HG02970 (cell line): ENCODE data around the gene ECEL1.

Experiments
- ATAC-seq: cut with Tn5 transposase; IDR thresholded peaks from one replicate; pipeline ENCODE4 v1.9.1; 2021; ENCODE audit warnings: mild to moderate bottlenecking, moderate library complexity, moderate number of reproducible peaks; ENCODE audit not compliant: unreplicated experiment, low FRiP score

Gene ECEL1

GRCh38 chr2:232432598-232433184 lies 54.9 kb downstream of the ECEL1 start:
- no peak for ATAC-seq

- no peak for ATAC-seq
Observed at GRCh38 chr2:232431705-232432590, 55.7 kb downstream of the ECEL1 start.
